ENCODE results near the gene MEGF6. TPM values are rescaled to one million over a fixed set of nuclear protein-coding genes. Genes with fewer than 3 reads are reported as not detected.

MEGF6 gene
- total and polyA plus RNA-seq, 2 of the 8 experiments (the other 6 are each of a cell fraction or from before 2014, with no cell fraction given) = 4.1 to 14.8 TPM

DNA sequence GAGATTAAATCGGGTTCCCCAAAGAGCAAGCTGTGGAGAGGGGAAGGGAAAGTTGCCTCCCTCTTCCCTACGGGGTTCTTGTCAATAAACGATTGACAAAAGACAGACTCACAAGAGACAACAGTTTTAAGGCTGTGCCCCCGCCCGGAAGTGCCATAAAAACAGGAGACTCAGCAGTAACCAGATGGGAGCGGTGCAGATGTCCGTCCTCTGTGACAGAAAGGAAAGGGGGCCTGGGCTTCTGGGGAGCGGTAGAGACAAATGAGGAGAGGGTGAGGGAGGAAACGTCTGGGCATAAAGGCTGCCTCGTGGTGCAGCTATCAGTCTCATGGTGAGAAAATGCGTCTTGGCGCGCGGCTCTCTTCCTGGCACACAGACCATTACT lies 46.9 kb upstream of the MEGF6 start:
- Histone ChIP-seq H3K18ac (ENCODE audit: extremely low read depth, low read length) (peak overlapping the region; percentile 32; the same call in 1 of the 2 replicates), H4K91ac (replicated peaks; ENCODE audit: insufficient read length, low read length) (no peak overlapping the region), H2BK12ac (ENCODE audit: low read depth, low read length) (no peak overlapping the region), H4K5ac (ENCODE audit: insufficient read length, low read depth, low read length) (no peak overlapping the region), H3K9ac (replicated peaks in 1 of 4; ENCODE audit: extremely low read depth in 1 of 4, low read depth in 3 of 4, low read length in 3 of 4) (no peak overlapping the region), H3K14ac (ENCODE audit: insufficient read length) (no peak overlapping the region), H3K79me1 (ENCODE audit: low read depth, low read length) (no peaks in the 10 kb centered on the region), H4K8ac (ENCODE audit: extremely low read depth, insufficient read depth, low read length) (no peak overlapping the region), H3K4me3 (ENCODE audit: extremely low read depth in 1 of 4, insufficient read depth in 2 of 4, low read depth in 3 of 4, low read length in 4 of 4) (no peak overlapping the region), H3K4ac (replicated peaks; ENCODE audit: insufficient read length, low read depth, low read length) (no peak overlapping the region), H2AK5ac (ENCODE audit: low read depth, low read length) (no peak overlapping the region), H2BK120ac (replicated peaks; ENCODE audit: low read depth, low read length) (no peak overlapping the region), H3K23ac (ENCODE audit: insufficient read length) (no peak overlapping the region), H3K4me2 (ENCODE audit: insufficient read depth in 1 of 2, low read depth in 2 of 2, low read length in 2 of 2) (no peak overlapping the region), H3K27ac (ENCODE audit: low read depth, low read length) (no peak overlapping the region), H3K9me3 (ENCODE audit: insufficient read depth in 2 of 2, low read depth in 1 of 2, low read length in 1 of 2) (no peaks in the 10 kb centered on the region), H2BK20ac (ENCODE audit: low read length) (no peak overlapping the region), H3K4me1 (replicated peaks in 1 of 4; ENCODE audit: control insufficient read depth in 3 of 4, insufficient read depth in 4 of 4, low read length in 3 of 4) (peaks cover 0 to 6% (median 1%) of the 10 kb centered on the region in 4 experiments; a peak in 3 of 7 replicates), H2BK5ac (ENCODE audit: low read depth, low read length) (no peak overlapping the region), H2AFZ (ENCODE audit: low read length) (no peak overlapping the region), H2BK15ac (ENCODE audit: low read length) (no peak overlapping the region), H3K23me2 (ENCODE audit: low read depth, low read length) (no peaks in the 10 kb centered on the region), H3K56ac (replicated peaks; ENCODE audit: insufficient read length, low read depth, low read length) (no peak overlapping the region), H3K36me3 (ENCODE audit: control insufficient read depth in 2 of 4, insufficient read depth in 4 of 4, low read length in 3 of 4) (no peaks in the 10 kb centered on the region), H4K20me1 (replicated peaks in 1 of 2; ENCODE audit: control insufficient read depth in 1 of 2, insufficient read depth in 2 of 2, low read length in 2 of 2) (no peaks in the 10 kb centered on the region), H3K79me2 (ENCODE audit: control insufficient read depth in 1 of 2, insufficient read depth in 2 of 2, low read length in 2 of 2) (no peaks in the 10 kb centered on the region), H3K27me3 (replicated peaks in 1 of 4; ENCODE audit: control insufficient read depth in 3 of 4, extremely low read depth in 1 of 4, insufficient read depth in 3 of 4, low read length in 3 of 4) (peaks cover 17 to 44% (median 34%) of the 10 kb centered on the region in 4 experiments)
- 78% methylated on average over 14 of the region's 14 CpGs; no CpG with 5 or more reads in 1 of the 2 experiments for WGBS, 2 experiments (ENCODE audit: extremely low coverage in 1 of 2, insufficient coverage in 1 of 2, insufficient read length in 1 of 2, insufficient replicate concordance in 2 of 2, low coverage in 1 of 2, low lambda C conversion rate in 2 of 2, missing lambda C conversion rate in 1 of 2)
- no peak for TF ChIP-seq SP4 (IDR thresholded peaks at IDR 0.05; ENCODE audit: low read length)
- no peak for TF ChIP-seq SIRT6 (IDR thresholded peaks at IDR 0.05; ENCODE audit: low read length)
- no peak for TF ChIP-seq TAF7 (optimal IDR thresholded peaks at IDR 0.05; ENCODE audit: borderline replicate concordance, low read depth, low read length)
- TF ChIP-seq GABPA (IDR thresholded peaks at IDR 0.05; ENCODE audit: borderline replicate concordance, insufficient read depth, low read length) = no peak
- TF ChIP-seq CBX8 (IDR thresholded peaks at IDR 0.05; ENCODE audit: borderline replicate concordance, low read depth, low read length) = no peak
- TF ChIP-seq RNF2 (IDR thresholded peaks at IDR 0.05; ENCODE audit: borderline replicate concordance, low read depth, low read length, missing control alignments, poor library complexity, severe bottlenecking) = no peak
- no peak for TF ChIP-seq ASH2L (IDR thresholded peaks at IDR 0.05; ENCODE audit: low read length)
- no peak for TF ChIP-seq RAD21 (IDR thresholded peaks at IDR 0.05 in 1 of 2, conservative IDR thresholded peaks at IDR 0.05 in 1 of 2; ENCODE audit: low read depth in 2 of 2, low read length in 2 of 2)
- no peak for TF ChIP-seq TAF1 (IDR thresholded peaks at IDR 0.05; ENCODE audit: low read depth, low read length)
- TF ChIP-seq CEBPB (IDR thresholded peaks at IDR 0.05; ENCODE audit: low read depth, low read length) = no peak
- TF ChIP-seq NRF1 (IDR thresholded peaks at IDR 0.05; ENCODE audit: low read depth, low read length) = no peak
- no peak for FAIRE-seq
- CTCF ChIA-PET (ENCODE audit: partially characterized antibody) = interaction anchor here (0.6 to 1.4 kb wide), 3 partner anchors 13 to 65 kb away, joined by 3 read pairs; no protein-coding TSS in a partner anchor
- no peak for DNase-seq (ENCODE audit: low read depth in 1 of 2, low spot score in 2 of 2)
- POLR2A ChIA-PET (ENCODE audit: partially characterized antibody) = interaction anchor here (0.6 kb wide), 1 partner anchor 242 kb away, joined by 3 read pairs; no protein-coding TSS in a partner anchor

All from H1 (cell line).